Measurements from ENCODE around the gene TOP1.

- TF ChIP-seq EP300 (IDR thresholded peaks at IDR 0.05) (no peak), CTCF (IDR thresholded peaks at IDR 0.05) (no peak)
These were observed 44.1 kb upstream of the TOP1 start for GRCh38 chr20:40984496-40984895.

All from stomach (tissue), 4 donors.